ENCODE results near the gene SLC15A4. TPM values are rescaled to one million over a fixed set of nuclear protein-coding genes. Genes with fewer than 3 reads are reported as not detected.

The SLC15A4 gene
- polyA plus RNA-seq, 3 donors: 5.4 to 46.6 (median 14.8) TPM

DNA sequence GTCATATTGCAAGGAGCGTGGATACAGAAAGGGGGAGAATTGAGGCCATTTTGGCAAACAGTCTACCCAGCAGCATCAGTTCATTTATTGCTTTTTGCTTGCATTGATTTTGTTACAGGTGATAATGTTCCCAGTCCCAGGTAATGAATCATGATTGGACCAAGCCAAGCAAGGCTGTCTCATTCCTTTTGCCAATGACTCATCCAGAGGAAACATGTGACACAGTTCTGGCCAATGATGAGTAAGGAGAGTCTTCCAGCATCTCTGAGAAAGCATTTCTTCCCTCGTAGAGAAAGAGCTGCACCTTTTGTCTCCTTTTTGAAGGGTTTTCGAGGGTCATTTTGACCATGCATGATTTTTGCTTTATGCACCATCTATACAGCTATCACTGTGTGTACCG, 68.2 kb downstream of the SLC15A4 start:
- Mint-ChIP-seq H3K9me3 (peaks cover 0 to 13% (median 2%) of the 10 kb centered on the region in 7 donors), H3K4me1 (no peaks in the 10 kb centered on the region), H3K4me3 (no peak overlapping the region), H3K36me3 (no peaks in the 10 kb centered on the region), H3K27ac (no peak overlapping the region), H3K27me3 (ENCODE audit: low read depth in 3 of 3) (peaks cover 3 to 7% (median 6%) of the 10 kb centered on the region in 3 donors)
- no peaks in the 10 kb centered on the region for H3K36me3 ChIP-seq (replicated peaks in 1 of 2; ENCODE audit: control insufficient read depth in 1 of 2, insufficient read depth in 2 of 2, low read length in 2 of 2)
- no peaks in the 10 kb centered on the region for H3K9me3 ChIP-seq (replicated peaks in 1 of 2; ENCODE audit: control insufficient read depth in 1 of 2, insufficient read depth in 1 of 2, low read length in 2 of 2)
- TF ChIP-seq CTCF (IDR thresholded peaks at IDR 0.05): no peak
- no peak overlapping the region for H3K4me2 ChIP-seq (replicated peaks; ENCODE audit: extremely low read depth, low read length, poor library complexity, severe bottlenecking)
- no peak overlapping the region for H3K27ac ChIP-seq (ENCODE audit: low read depth in 1 of 2, low read length in 2 of 2)
- no peaks in the 10 kb centered on the region for H3K27me3 ChIP-seq (ENCODE audit: control insufficient read depth in 2 of 2, insufficient read depth in 2 of 2, low read length in 2 of 2)
- H3K9ac ChIP-seq (ENCODE audit: insufficient read depth, low read length, poor library complexity, severe bottlenecking): no peak overlapping the region
- H3K4me1 ChIP-seq (ENCODE audit: control insufficient read depth in 1 of 2, insufficient read depth in 2 of 2, low read length in 2 of 2): no peaks in the 10 kb centered on the region
- no peak for DNase-seq
- no peaks in the 10 kb centered on the region for H4K20me1 ChIP-seq (ENCODE audit: insufficient read depth, low read length)
- no peak overlapping the region for H3K4me3 ChIP-seq (replicated peaks in 1 of 3; ENCODE audit: low read depth in 2 of 3, low read length in 3 of 3)
- H3K79me2 ChIP-seq (ENCODE audit: insufficient read depth, low read length): no peaks in the 10 kb centered on the region
- H2AFZ ChIP-seq (ENCODE audit: insufficient read depth, low read depth, low read length, poor library complexity, severe bottlenecking): no peak overlapping the region
- intact Hi-C loops (cut with micrococcal nuclease): no loop called here
- 92% methylated on average over 2 of the region's 4 CpGs for WGBS (ENCODE audit: insufficient coverage)

- Mint-ChIP-seq H3K4me3 (no peak overlapping the region), H3K27ac (peak overlapping the region in 1 of 7 donors; percentile 26), H3K36me3 (no peaks in the 10 kb centered on the region), H3K27me3 (ENCODE audit: low read depth in 3 of 3) (peaks cover 3 to 7% (median 6%) of the 10 kb centered on the region in 3 donors), H3K9me3 (peaks cover 0 to 13% (median 2%) of the 10 kb centered on the region in 7 donors), H3K4me1 (no peaks in the 10 kb centered on the region)
- TF ChIP-seq CTCF (IDR thresholded peaks at IDR 0.05): no peak
- no peaks in the 10 kb centered on the region for H3K79me2 ChIP-seq (ENCODE audit: insufficient read depth, low read length)
- H4K20me1 ChIP-seq (ENCODE audit: insufficient read depth, low read length): no peaks in the 10 kb centered on the region
- no peaks in the 10 kb centered on the region for H3K4me1 ChIP-seq (ENCODE audit: control insufficient read depth in 1 of 2, insufficient read depth in 2 of 2, low read length in 2 of 2)
- H3K9ac ChIP-seq (ENCODE audit: insufficient read depth, low read length, poor library complexity, severe bottlenecking): no peak overlapping the region
- no peaks in the 10 kb centered on the region for H3K9me3 ChIP-seq (replicated peaks in 1 of 2; ENCODE audit: control insufficient read depth in 1 of 2, insufficient read depth in 1 of 2, low read length in 2 of 2)
- no peak overlapping the region for H3K4me3 ChIP-seq (replicated peaks in 1 of 3; ENCODE audit: low read depth in 2 of 3, low read length in 3 of 3)
- intact Hi-C loops (cut with micrococcal nuclease): no loop called here
- no peak overlapping the region for H3K4me2 ChIP-seq (replicated peaks; ENCODE audit: extremely low read depth, low read length, poor library complexity, severe bottlenecking)
- H3K27me3 ChIP-seq (ENCODE audit: control insufficient read depth in 2 of 2, insufficient read depth in 2 of 2, low read length in 2 of 2): no peaks in the 10 kb centered on the region
- H2AFZ ChIP-seq (ENCODE audit: insufficient read depth, low read depth, low read length, poor library complexity, severe bottlenecking): no peak overlapping the region
- H3K27ac ChIP-seq (ENCODE audit: low read depth in 1 of 2, low read length in 2 of 2): no peak overlapping the region
- no peak for DNase-seq
- WGBS (ENCODE audit: insufficient coverage): 100% methylated on average over 2 of the region's 3 CpGs
- no peaks in the 10 kb centered on the region for H3K36me3 ChIP-seq (replicated peaks in 1 of 2; ENCODE audit: control insufficient read depth in 1 of 2, insufficient read depth in 2 of 2, low read length in 2 of 2)
Measured at GRCh38 chr12:128754275-128754674, 69.5 kb downstream of the SLC15A4 start.

Data from CD14-positive monocyte (primary cell).